Measurements from ENCODE around the gene GLRX. TPM values are rescaled to one million over a fixed set of nuclear protein-coding genes. Genes with fewer than 3 reads are reported as not detected.

Gene GLRX
- total and polyA plus RNA-seq, 7 experiments from 2014 or later, result 26.3 to 205 (median 84.8) TPM

DNA sequence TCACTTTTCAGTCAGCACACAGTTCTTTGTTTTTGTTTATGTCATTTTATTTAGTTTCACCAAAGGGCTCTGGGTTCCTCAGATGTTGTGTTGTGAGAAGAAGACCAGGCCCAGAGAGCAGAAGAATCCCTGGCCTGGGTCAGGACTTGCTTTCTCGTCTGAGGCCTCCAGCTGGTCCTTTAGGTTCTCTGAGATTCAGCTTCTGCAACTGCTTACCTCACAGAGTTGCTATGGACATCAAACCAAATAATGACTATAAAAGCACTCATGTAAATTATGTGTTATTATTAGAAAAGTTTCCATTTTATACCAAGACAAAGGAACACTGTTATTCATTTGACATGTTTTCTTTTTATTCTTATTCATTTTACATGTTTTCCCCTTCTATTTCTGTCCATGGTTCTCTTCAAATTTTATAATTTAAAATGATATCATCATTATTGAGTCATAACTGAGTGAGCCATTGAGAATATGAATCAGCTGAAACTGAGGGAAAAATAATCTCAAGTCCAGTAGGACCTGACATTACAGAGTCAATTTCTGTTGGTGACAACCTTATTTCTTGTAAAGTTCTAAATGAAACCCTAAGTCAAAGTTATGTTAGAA is 44.0 kb upstream of the GLRX start:
- Mint-ChIP-seq H3K36me3 (peaks cover 0 to 4% (median 0%) of the 10 kb centered on the region in 5 donors), H3K27me3 (peaks cover 0 to 7% (median 0%) of the 10 kb centered on the region in 5 donors), H3K27ac (peak overlapping the region in 1 of 9 donors; percentile 45), H3K9me3 (peaks cover 0 to 4% (median 0%) of the 10 kb centered on the region in 11 donors), H3K4me1 (peaks cover 28 to 52% (median 41%) of the 10 kb centered on the region in 7 donors), H3K4me3 (no peak overlapping the region)
- ChIA-PET CTCF (interaction anchor here (0.7 to 1.2 kb wide), 3 partner anchors 26 to 472 kb away, joined by 3 to 4 read pairs (median 3); no protein-coding TSS in a partner anchor), POLR2A (no interaction called here)
- DNase-seq (no peak), ATAC-seq (no peak)
- intact Hi-C loops (cut with micrococcal nuclease), result loop anchor here in 1 of 2 donors (5.0 kb wide), 1 partner anchor 671 kb away; no protein-coding TSS in a partner anchor
- no peak overlapping the region for H3K27ac ChIP-seq (ENCODE audit: low read depth, low read length)
- H3K4me3 ChIP-seq (ENCODE audit: low read length), result no peak overlapping the region
- H3K4me1 ChIP-seq (ENCODE audit: control insufficient read depth in 2 of 2, insufficient read depth in 2 of 2, low read length in 2 of 2), result peaks cover 19 to 21% of the 10 kb centered on the region in 2 donors
- H3K27me3 ChIP-seq (ENCODE audit: control insufficient read depth in 2 of 2, insufficient read depth in 2 of 2, low read length in 2 of 2), result no peaks in the 10 kb centered on the region
- no peaks in the 10 kb centered on the region for H3K9me3 ChIP-seq (ENCODE audit: control insufficient read depth in 2 of 3, low read length in 3 of 3)
- H3K36me3 ChIP-seq (ENCODE audit: control insufficient read depth in 2 of 3, insufficient read depth in 3 of 3, low read length in 3 of 3), result no peaks in the 10 kb centered on the region

DNA sequence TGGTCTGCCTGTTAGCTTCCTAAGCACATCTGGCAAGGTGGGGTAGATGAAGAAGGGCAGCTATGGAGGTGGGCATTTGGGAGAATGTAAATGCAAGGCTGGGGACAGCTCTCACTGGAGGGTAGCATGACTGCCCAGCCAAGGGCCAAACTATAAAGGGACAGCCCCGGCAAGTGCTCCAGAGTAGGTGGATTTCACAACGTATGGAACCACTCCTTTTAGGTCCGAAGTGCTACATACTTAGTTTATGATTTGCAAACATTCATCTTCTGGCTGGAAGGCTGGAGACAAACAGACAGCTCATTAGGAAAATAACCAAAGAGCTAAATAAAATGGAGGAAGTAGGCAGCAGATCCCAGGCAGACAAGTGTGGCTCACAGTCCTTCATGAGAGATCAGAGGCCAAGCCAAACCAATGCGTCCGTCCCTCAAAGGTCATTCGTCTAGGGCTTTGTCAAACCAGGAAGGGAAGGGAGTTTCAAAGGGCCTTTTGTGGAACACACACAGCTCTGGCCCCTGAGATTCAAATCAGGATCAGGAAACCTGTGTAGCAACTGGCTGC is 42.5 kb upstream of the GLRX start:
- peaks cover 0 to 10% (median 8%) of the 10 kb centered on the region in 5 donors for H3K27me3 Mint-ChIP-seq
- no peak for ATAC-seq
- intact Hi-C loops (cut with micrococcal nuclease), result loop anchor here in 1 of 2 donors (5.0 kb wide), 1 partner anchor 672 kb away; no protein-coding TSS in a partner anchor
- H3K27me3 ChIP-seq (ENCODE audit: control insufficient read depth in 2 of 2, insufficient read depth in 2 of 2, low read length in 2 of 2), result no peaks in the 10 kb centered on the region
- H3K36me3 ChIP-seq (ENCODE audit: control insufficient read depth in 2 of 3, insufficient read depth in 3 of 3, low read length in 3 of 3), result no peaks in the 10 kb centered on the region
- peaks cover 0 to 4% (median 0%) of the 10 kb centered on the region in 5 donors for H3K36me3 Mint-ChIP-seq
- H3K27ac Mint-ChIP-seq, result peak overlapping the region in 1 of 9 donors; percentile 67
- no peak for DNase-seq
- ChIA-PET POLR2A (no interaction called here), CTCF (interaction anchor here (1.0 kb wide), 2 partner anchors 83 to 737 kb away, joined by 3 to 4 read pairs; no protein-coding TSS in a partner anchor)
- H3K4me1 Mint-ChIP-seq, result peaks cover 22 to 47% (median 36%) of the 10 kb centered on the region in 7 donors
- H3K4me3 ChIP-seq (ENCODE audit: low read length), result no peak overlapping the region
- H3K9me3 Mint-ChIP-seq, result peaks cover 0 to 4% (median 0%) of the 10 kb centered on the region in 11 donors
- no peaks in the 10 kb centered on the region for H3K9me3 ChIP-seq (ENCODE audit: control insufficient read depth in 2 of 3, low read length in 3 of 3)
- no peak overlapping the region for H3K27ac ChIP-seq (ENCODE audit: low read depth, low read length)
- H3K4me3 Mint-ChIP-seq, result no peak overlapping the region
- H3K4me1 ChIP-seq (ENCODE audit: control insufficient read depth in 2 of 2, insufficient read depth in 2 of 2, low read length in 2 of 2), result peaks cover 8% of the 10 kb centered on the region in 2 donors

DNA sequence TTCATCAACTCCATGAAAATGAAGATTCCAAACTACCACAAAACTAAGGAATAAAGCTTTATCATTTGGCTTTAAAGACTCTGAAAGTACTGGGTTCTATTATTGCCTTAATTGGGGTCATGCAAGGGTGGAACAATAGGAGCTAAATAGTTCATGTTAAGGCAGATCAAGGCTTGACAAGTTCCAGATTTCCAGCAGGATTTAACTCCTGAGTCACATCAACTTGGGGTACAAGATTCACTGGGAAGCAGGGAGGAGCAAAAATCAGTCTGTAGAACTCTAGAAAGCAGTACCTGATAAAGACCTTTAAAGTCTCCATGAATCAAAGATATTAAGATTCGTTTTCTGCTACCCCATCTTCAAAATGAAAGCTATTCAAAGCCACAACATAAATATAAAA is 41.9 kb upstream of the GLRX start:
- Mint-ChIP-seq H3K4me1 (peaks cover 19 to 45% (median 30%) of the 10 kb centered on the region in 7 donors), H3K27ac (no peak overlapping the region), H3K4me3 (no peak overlapping the region), H3K27me3 (peaks cover 0 to 11% (median 10%) of the 10 kb centered on the region in 5 donors), H3K9me3 (peaks cover 0 to 4% (median 0%) of the 10 kb centered on the region in 11 donors), H3K36me3 (peaks cover 0 to 4% (median 0%) of the 10 kb centered on the region in 5 donors)
- Histone ChIP-seq H3K4me3 (ENCODE audit: low read length) (no peak overlapping the region), H3K4me1 (ENCODE audit: control insufficient read depth in 2 of 2, insufficient read depth in 2 of 2, low read length in 2 of 2) (peaks cover 6% of the 10 kb centered on the region in 2 donors), H3K27ac (ENCODE audit: low read depth, low read length) (no peak overlapping the region), H3K36me3 (ENCODE audit: control insufficient read depth in 2 of 3, insufficient read depth in 3 of 3, low read length in 3 of 3) (no peaks in the 10 kb centered on the region), H3K27me3 (ENCODE audit: control insufficient read depth in 2 of 2, insufficient read depth in 2 of 2, low read length in 2 of 2) (no peaks in the 10 kb centered on the region), H3K9me3 (ENCODE audit: control insufficient read depth in 2 of 3, low read length in 3 of 3) (no peaks in the 10 kb centered on the region)
- DNase-seq (no peak), ATAC-seq (no peak)
- CTCF ChIA-PET, result interaction anchor here (1.0 kb wide), 1 partner anchor 737 kb away, joined by 4 read pairs; no protein-coding TSS in a partner anchor
- POLR2A ChIA-PET, result no interaction called here
- intact Hi-C loops (cut with micrococcal nuclease), result no loop called here

DNA sequence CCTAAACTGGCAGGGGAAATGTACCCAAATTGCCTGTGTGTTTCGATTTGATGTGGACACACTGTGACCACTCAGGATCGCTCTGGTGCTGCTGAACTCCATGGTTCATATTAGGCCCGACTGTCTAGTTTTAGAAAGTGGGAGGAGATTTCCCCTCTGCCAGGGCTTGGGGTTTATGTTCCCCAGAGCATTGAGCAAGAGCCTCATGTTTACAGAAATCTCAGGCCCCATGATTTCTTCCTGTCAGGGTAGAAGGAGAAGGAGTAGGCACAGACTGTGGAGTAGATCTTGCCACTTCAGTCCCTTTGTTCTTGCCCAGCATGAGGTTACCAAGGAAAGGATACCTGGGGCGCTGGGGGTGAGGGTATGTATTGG is 40.8 kb upstream of the GLRX start:
- ChIA-PET CTCF (interaction anchor here (1.9 kb wide), 1 partner anchor 473 kb away, joined by 11 read pairs; no protein-coding TSS in a partner anchor), POLR2A (interaction anchor here (0.5 kb wide), 1 partner anchor 81 kb away, joined by 3 read pairs; no protein-coding TSS in a partner anchor)
- Histone ChIP-seq H3K4me3 (ENCODE audit: low read length) (no peak overlapping the region), H3K36me3 (ENCODE audit: control insufficient read depth in 2 of 3, insufficient read depth in 3 of 3, low read length in 3 of 3) (no peaks in the 10 kb centered on the region), H3K4me1 (ENCODE audit: control insufficient read depth in 2 of 2, insufficient read depth in 2 of 2, low read length in 2 of 2) (no peaks in the 10 kb centered on the region), H3K27me3 (ENCODE audit: control insufficient read depth in 2 of 2, insufficient read depth in 2 of 2, low read length in 2 of 2) (no peaks in the 10 kb centered on the region), H3K9me3 (ENCODE audit: control insufficient read depth in 2 of 3, low read length in 3 of 3) (no peaks in the 10 kb centered on the region), H3K27ac (ENCODE audit: low read depth, low read length) (no peak overlapping the region)
- Mint-ChIP-seq H3K27ac (no peak overlapping the region), H3K36me3 (peaks cover 0 to 4% (median 0%) of the 10 kb centered on the region in 5 donors), H3K4me3 (no peak overlapping the region), H3K27me3 (peaks cover 0 to 18% (median 13%) of the 10 kb centered on the region in 5 donors), H3K9me3 (peaks cover 0 to 4% (median 0%) of the 10 kb centered on the region in 11 donors), H3K4me1 (peaks cover 11 to 45% (median 19%) of the 10 kb centered on the region in 7 donors)
- no peak for DNase-seq
- intact Hi-C loops (cut with micrococcal nuclease), result loop anchor here in 1 of 2 donors (2.0 kb wide), 1 partner anchor 799 kb away; the partner anchor contains the start of gene CAST
- ATAC-seq, result no peak

DNA sequence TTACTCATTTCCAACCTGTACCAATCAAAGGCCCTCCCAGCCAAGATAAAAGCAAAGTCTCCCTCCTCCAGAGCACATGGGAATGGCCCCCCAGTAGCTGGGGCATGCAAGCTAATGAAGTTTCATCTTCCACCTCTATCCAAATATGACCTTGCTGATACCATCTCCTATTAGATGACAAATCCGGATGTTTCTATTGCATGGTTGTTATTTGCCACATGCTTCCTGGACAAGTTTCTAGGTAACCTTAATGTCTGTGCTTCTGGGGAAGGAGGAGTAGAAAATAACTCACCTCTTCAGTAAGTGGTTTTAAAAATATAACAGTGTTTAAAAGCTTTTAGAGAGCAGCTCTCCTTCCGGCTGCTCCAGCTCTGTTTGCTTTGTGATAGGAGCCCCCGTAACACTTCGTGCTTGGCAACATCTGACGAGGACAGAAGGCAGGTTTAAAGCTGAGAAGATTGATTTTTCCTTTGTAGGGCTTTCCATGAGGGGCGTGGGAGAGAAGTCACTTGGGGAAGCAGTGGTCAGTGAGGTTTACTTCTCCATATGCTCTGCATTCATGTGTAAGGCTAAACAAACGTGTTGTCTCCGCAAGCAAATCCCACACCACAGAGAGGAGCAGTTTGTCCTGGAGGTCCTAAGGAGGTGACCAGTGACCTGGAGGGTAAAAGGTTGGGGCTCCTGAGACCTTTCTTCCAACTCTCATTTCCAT is 40.3 kb upstream of the GLRX start:
- no peaks in the 10 kb centered on the region for H3K9me3 ChIP-seq (ENCODE audit: control insufficient read depth in 2 of 3, low read length in 3 of 3)
- Mint-ChIP-seq H3K9me3 (peaks cover 0 to 2% (median 0%) of the 10 kb centered on the region in 11 donors), H3K4me3 (peak overlapping the region in 2 of 10 donors; percentile 5 to 50), H3K27me3 (peaks cover 0 to 18% (median 14%) of the 10 kb centered on the region in 5 donors), H3K4me1 (peaks cover 11 to 45% (median 16%) of the 10 kb centered on the region in 7 donors), H3K36me3 (peaks cover 0 to 1% (median 0%) of the 10 kb centered on the region in 5 donors), H3K27ac (peak overlapping the region in 2 of 9 donors; percentile 5 to 53)
- intact Hi-C loops (cut with micrococcal nuclease), result loop anchor here in 1 of 2 donors (2.0 kb wide), 1 partner anchor 800 kb away; the partner anchor contains the start of gene CAST
- H3K27me3 ChIP-seq (ENCODE audit: control insufficient read depth in 2 of 2, insufficient read depth in 2 of 2, low read length in 2 of 2), result no peaks in the 10 kb centered on the region
- H3K36me3 ChIP-seq (ENCODE audit: control insufficient read depth in 2 of 3, insufficient read depth in 3 of 3, low read length in 3 of 3), result no peaks in the 10 kb centered on the region
- no peaks in the 10 kb centered on the region for H3K4me1 ChIP-seq (ENCODE audit: control insufficient read depth in 2 of 2, insufficient read depth in 2 of 2, low read length in 2 of 2)
- no peak overlapping the region for H3K4me3 ChIP-seq (ENCODE audit: low read length)
- H3K27ac ChIP-seq (ENCODE audit: low read depth, low read length), result no peak overlapping the region
- POLR2A ChIA-PET, result interaction anchor here (0.5 kb wide), 1 partner anchor 81 kb away, joined by 3 read pairs; no protein-coding TSS in a partner anchor
- ATAC-seq, result no peak
- CTCF ChIA-PET, result interaction anchor here (0.7 to 3.9 kb wide), 4 partner anchors 10 to 825 kb away, joined by 4 to 18 read pairs (median 10); no protein-coding TSS in a partner anchor
- DNase-seq, result no peak

Measured in naive thymus-derived CD4-positive, alpha-beta T cell (primary cell).